ENCODE measurements around the gene SFMBT2. TPM values are rescaled to one million over a fixed set of nuclear protein-coding genes. Genes with fewer than 3 reads are reported as not detected.

SFMBT2 gene
- total RNA-seq, 1 experiment from 2014 or later = 1.3 TPM

- intact Hi-C loops (cut with micrococcal nuclease; ENCODE audit: unreplicated experiment) = no loop called here
- H3K4me1 ChIP-seq (ENCODE audit: control insufficient read depth, insufficient read depth, low read length) = no peaks in the 10 kb centered on the region
- no peaks in the 10 kb centered on the region for H3K9me3 ChIP-seq (ENCODE audit: control insufficient read depth, insufficient read depth, low read depth, low read length)
- H3K36me3 ChIP-seq (ENCODE audit: control insufficient read depth, insufficient read depth, low read length) = no peaks in the 10 kb centered on the region
- TF ChIP-seq, protein P1, sequence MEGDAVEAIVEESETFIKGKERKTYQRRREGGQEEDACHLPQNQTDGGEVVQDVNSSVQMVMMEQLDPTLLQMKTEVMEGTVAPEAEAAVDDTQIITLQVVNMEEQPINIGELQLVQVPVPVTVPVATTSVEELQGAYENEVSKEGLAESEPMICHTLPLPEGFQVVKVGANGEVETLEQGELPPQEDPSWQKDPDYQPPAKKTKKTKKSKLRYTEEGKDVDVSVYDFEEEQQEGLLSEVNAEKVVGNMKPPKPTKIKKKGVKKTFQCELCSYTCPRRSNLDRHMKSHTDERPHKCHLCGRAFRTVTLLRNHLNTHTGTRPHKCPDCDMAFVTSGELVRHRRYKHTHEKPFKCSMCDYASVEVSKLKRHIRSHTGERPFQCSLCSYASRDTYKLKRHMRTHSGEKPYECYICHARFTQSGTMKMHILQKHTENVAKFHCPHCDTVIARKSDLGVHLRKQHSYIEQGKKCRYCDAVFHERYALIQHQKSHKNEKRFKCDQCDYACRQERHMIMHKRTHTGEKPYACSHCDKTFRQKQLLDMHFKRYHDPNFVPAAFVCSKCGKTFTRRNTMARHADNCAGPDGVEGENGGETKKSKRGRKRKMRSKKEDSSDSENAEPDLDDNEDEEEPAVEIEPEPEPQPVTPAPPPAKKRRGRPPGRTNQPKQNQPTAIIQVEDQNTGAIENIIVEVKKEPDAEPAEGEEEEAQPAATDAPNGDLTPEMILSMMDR (IDR thresholded peaks at IDR 0.05) = no peak
- TF ChIP-seq SIN3A (IDR thresholded peaks at IDR 0.05; ENCODE audit: borderline replicate concordance, insufficient read depth, low read depth, low read length) (no peak), REST (IDR thresholded peaks at IDR 0.05; ENCODE audit: insufficient read depth in 1 of 2, low read depth in 2 of 2, low read length in 1 of 2) (no peak), TCF7L2 (IDR thresholded peaks at IDR 0.05; ENCODE audit: low read depth, low read length) (no peak), POLR2AphosphoS5 (IDR thresholded peaks at IDR 0.05; ENCODE audit: low read depth, low read length) (no peak)
- POLR2A ChIA-PET = no interaction called here
- H3K27me3 ChIP-seq (ENCODE audit: control insufficient read depth, insufficient read depth, low read length) = no peaks in the 10 kb centered on the region
- DNase-seq (ENCODE audit: low read depth, low spot score) = no peak
- no TSS peak for BruUV-seq (replicated peaks)
- no peak for ATAC-seq
- CTCF ChIA-PET = no interaction called here
- no peak overlapping the region for H3K4me3 ChIP-seq (ENCODE audit: low read depth in 2 of 2, low read length in 2 of 2)
- no peak overlapping the region for H3K27ac ChIP-seq (ENCODE audit: low read length)
- in situ Hi-C loops (cut with HindIII; ENCODE audit: low pct_unique_long_range_greater_than_20kb, low sequenced_read_pairs) = no loop called here
Observed at GRCh38 chr10:7362471-7362870, 48.4 kb downstream of the SFMBT2 start.

- TF ChIP-seq SIN3A (IDR thresholded peaks at IDR 0.05; ENCODE audit: borderline replicate concordance, insufficient read depth, low read depth, low read length) = no peak
- no peak for TF ChIP-seq TCF7L2 (IDR thresholded peaks at IDR 0.05; ENCODE audit: low read depth, low read length)
- TF ChIP-seq REST (IDR thresholded peaks at IDR 0.05; ENCODE audit: insufficient read depth in 1 of 2, low read depth in 2 of 2, low read length in 1 of 2) = no peak
- TF ChIP-seq, protein P1 (IDR thresholded peaks at IDR 0.05) = no peak
- TF ChIP-seq POLR2AphosphoS5 (IDR thresholded peaks at IDR 0.05; ENCODE audit: low read depth, low read length) = no peak
- BruUV-seq (replicated peaks) = no TSS peak
- intact Hi-C loops (cut with micrococcal nuclease; ENCODE audit: unreplicated experiment) (no loop called here), in situ Hi-C loops (cut with HindIII; ENCODE audit: low pct_unique_long_range_greater_than_20kb, low sequenced_read_pairs) (no loop called here)
- ChIA-PET CTCF (no interaction called here), POLR2A (no interaction called here)
- H3K4me1 ChIP-seq (ENCODE audit: control insufficient read depth, insufficient read depth, low read length) = no peaks in the 10 kb centered on the region
- DNase-seq (ENCODE audit: low read depth, low spot score) (no peak), ATAC-seq (no peak)
- no peaks in the 10 kb centered on the region for H3K27me3 ChIP-seq (ENCODE audit: control insufficient read depth, insufficient read depth, low read length)
- H3K27ac ChIP-seq (ENCODE audit: low read length) = no peak overlapping the region
- H3K4me3 ChIP-seq (ENCODE audit: low read depth in 2 of 2, low read length in 2 of 2) = no peak overlapping the region
- no peaks in the 10 kb centered on the region for H3K9me3 ChIP-seq (ENCODE audit: control insufficient read depth, insufficient read depth, low read depth, low read length)
- no peaks in the 10 kb centered on the region for H3K36me3 ChIP-seq (ENCODE audit: control insufficient read depth, insufficient read depth, low read length)
Observed at GRCh38 chr10:7361316-7361715, 49.5 kb downstream of the SFMBT2 start.

Data from Panc1 (cell line).